NCI-H2196 treated with DMSO at 0.1 percent for 48 hours (cell line): ENCODE measurements around the gene BIN2.

ENCODE experiments used
- DNase-seq: peaks from one replicate; lab custom pipeline; 2025; ENCODE audit not compliant: unreplicated experiment; lab: John Stamatoyannopoulos, UW

The BIN2 gene

DNA sequence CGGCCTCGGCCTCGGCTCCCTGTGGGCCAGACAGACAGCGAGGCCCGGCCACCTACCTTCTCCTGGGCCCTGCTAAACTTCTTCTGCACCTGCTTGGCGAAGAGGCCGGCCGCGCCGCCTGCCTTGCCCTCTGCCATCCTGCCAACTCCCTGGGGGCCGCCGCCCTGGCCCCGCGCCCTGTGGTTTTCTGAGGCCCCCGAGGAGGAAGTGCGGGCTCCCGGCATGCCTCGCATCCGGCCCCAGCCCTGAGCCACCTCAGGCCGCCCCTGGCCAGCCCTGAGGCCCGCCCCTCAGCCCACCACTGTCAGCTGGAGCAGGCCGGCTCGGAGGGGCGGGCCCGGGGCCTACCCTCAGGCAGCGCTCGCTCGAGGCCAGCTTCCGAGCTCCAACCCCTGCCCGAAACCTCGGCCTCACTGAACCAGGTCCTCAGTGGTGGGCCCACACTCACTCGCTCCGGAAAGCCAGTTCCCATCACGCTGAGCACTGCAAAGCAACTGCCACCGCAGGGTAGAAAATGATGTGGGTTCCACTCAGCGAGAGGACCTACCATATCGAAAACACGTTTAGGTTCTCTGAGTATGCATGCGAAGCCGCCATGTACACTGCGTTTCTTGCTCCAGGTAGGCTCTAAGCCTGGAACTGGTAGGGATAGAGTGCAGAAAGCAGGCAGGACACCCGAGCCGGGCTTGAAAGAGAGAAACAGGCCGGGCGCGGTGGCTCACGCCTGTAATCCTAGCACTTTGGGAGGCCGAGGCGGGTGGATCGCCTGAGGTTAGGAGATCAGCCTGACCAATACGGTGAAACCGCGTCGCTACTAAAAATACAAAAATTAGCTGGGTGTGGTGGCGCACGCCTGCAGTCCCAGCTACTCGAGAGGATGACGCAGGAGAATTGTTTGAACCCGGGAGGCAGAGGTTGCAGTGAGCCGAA is at the start of gene BIN2:
Gene BIN2 (minus strand): TSS at position 209 of the 930 bp plus-strand sequence. CDS start 72 bp downstream, at position 137.
- no peak for DNase-seq

DNA sequence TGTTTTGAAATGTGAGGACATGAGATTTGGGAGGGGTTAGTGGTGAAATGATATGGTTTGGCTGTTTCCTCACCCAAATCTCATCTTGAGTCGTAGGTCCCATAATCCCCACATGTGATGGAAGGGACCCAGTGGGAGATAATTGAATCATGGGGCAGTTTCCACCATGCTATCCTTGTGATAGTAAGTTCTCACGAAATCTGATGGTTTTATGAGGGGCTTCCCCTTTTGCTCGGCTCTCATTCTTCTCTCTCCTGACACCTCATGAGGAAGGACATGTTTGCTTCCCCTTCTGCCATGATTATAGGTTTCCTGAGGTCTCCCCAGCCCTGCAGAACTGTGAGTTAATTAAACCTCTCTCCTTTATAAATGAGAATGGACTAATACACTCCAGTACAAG is 49.2 kb upstream of the BIN2 start:
- DNase-seq = no peak

DNA sequence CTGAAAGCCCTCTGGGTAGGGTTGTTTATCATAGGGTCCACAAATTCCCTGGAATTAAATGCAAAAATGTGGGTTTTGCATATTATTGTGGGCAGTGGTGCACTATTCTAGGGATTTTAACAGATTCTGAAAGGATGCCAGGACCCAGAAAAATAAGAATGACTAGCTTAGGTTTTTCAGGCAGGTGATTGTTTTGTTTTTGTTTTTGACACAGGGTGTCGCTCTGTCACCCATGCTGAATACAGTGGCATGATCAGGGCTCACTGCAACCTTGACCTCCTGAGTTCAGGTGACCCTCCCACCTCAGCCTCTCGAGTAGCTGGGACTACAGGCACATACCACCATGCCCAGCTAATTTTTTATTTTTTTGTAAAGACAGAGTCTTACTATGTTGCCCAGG is 48.0 kb upstream of the BIN2 start:
- no peak for DNase-seq

DNA sequence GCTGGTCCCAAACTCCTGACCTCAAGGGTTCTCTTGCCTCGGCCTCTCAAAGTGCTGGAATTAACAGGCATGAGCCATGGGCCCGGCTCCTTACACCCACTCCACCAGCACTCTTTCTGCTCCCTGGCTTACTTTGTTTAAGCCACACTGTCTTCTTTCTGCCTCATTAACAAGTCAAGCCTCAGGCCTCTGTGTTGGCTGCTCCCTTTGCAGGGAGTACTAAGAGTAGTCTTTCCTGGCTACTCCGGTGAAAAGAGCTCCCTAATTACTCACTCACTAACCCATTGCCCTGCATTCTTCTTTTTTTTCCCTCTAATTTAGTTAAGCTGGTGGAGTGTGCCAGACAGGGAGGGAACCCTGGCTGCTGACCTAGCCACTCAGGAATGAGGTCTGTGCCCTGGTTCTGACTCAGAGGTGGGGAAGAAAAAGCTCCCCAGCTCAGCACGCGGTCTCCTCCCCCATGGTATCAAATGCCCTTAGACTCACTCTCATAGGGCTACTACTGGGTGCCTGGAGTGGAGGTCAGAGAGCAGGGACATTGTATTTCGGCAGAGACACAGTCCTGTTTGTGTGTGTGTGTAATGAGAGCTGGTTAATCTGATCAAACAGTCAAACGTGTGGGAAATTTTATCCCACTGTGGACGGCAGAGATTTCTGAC is 47.5 kb upstream of the BIN2 start:
- peak; percentile 90 for DNase-seq

DNA sequence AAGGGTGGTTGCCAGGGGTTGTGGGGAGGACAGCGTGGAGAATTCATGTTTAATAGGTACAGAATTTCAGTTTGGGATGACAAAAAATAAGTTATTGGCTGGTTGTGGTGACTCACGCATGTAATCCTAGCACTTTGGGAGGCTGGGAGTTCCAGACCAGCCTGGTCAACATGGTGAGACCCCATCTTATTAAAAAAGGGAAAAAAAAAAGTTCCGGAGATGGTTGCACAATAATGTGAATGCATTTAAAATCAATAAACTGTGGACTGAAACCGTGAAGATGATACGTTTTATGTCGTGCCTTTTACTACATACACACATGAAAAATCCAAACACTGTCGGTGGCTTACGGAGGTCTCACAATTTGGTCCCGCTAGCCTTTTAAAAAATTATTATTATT is 46.7 kb upstream of the BIN2 start:
- DNase-seq = no peak

DNA sequence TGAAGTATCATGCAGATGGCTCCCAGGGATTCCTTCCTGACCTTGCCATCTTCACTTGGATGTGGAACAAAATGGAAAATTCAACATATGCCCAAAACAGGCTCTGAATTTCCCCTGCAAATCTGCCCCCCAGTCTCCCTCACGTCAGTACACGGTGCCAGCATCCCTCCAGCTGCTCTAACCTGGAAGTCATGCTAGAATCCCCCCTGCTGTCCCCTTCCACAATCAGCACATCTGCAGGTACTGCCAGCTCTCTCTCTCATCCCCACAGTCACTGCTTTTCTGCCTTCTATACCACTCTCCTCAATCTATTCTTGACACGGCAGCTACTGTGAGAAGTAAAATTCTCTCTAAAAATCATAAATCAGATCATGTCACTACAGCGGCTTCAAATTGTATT is 45.6 kb upstream of the BIN2 start:
- no peak for DNase-seq

DNA sequence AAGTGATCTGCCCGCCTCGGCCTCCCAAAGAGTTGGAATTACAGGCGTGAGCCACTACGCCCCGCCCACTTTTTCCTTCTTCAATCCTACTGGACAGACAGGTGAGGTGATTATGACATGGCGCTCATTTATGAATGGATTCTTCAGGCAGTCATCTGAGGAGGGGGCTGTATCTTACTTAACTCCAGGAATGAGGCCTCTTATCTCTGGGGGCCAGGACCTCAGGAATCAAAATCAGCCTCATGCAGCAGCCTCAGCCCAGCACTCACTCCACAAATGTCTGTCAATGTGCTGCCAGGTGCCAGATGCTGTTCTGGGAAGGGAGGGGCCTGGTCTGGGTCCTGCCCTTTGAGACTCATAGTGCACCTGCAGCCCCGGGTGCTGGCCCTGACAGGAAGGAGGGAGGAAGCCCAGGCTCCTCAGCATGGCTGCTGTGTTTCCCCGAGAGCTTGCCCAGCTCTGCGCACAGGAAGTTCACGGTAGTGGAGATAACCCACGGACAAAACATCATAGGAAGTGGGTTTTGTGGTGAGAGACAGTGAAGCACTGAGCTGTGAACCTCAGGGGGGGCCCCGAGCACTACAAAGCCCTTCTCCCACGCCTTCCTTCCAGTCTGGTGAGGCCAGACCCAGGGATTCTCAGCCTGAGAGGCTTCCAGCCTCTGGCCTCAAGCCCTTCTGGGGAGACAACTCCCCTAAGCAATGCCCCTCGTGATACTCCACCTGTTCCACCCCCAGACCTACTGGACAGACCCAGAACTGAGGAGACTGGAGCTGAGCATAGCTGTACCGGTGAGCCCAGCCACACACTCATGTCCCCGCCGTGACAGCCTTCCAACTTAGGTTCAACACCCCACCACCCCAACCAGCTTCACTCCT is 44.9 kb upstream of the BIN2 start:
- peak; percentile 72 for DNase-seq

DNA sequence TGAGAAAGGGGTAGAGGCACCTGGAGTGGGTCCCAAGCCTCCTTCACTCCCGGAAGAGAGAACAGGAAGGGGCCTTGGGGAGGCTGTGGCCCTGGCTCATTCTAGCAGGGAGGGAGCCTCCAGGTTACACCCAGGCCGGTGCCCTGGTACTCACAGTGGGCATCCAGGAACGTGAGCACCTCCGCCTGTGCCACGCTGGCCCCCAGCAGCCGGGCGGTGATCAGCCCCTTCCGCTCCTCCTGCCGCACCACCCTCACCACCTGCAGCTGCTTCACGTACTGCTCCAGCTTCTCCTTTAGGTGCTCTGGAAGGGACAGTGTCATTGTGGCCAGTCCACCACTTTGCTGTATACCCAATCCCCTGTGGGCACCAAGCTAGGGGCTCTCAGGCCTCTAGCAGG is 41.3 kb upstream of the BIN2 start:
- no peak for DNase-seq

DNA sequence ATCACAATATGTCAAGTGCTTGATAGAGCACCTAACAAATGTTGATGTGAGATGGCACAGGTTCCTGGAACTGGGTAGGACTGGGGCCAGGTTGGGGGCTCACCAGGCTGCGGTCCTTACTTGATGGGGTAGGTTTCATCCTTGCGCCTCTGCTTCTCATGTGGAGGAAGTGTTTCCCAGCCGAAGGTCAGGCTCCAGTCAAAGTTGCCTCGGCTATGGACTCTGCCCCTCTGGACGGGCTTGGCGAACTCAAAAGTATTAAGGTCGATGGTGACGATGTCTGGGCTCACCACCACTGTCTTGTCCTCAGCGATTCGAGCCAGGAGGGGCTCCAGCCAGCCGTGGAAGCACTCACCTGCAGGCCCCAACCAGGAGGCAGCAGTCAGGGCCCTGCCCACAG is 40.0 kb upstream of the BIN2 start:
- DNase-seq = no peak

DNA sequence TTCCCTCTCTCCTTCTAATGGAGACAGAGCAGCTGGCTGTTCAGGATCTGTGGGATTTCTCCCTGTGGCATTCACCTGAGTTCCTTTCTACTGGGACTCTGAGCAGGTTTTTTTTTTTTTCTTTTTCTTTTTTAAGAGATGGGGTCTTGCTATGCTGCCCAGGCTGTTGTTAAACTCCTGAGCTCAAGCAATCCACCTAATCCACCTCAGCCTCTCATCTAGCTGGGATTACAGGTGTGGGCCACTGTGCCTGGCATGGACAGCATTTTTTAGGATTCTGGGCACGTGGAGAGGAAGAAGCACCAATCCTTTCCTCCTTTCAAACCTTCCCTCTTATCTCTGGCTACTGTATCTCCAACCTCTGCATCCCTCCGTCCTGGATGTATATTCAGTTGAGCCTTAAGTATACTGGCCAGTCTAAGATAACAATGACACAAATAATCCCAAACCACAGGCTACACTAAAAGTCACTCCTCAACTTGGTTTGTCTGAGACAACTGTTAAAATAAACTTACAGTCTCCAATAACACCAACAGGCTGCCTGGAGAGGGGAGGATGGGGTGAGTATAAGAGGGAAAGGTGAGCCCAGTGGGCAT is 38.9 kb upstream of the BIN2 start:
- no peak for DNase-seq

DNA sequence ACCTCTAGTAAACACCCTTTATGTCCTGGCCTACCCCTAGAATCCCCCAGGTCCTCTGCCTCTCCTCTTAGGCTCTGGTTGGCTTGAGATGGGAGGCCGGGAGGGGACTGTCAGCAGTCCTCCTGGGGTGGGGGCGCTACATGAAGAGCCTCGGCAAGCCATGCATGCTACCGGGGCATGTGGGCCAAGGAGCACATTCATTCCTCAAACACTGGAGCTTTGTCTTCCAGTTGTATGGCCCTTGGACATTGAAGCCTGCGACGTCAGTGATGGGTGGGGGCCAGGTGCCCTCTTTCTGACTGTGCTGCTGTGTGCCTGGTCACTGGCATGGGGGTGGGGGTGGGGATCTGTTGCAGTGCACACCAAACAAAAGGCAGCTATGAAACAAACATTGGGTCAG is 38.3 kb upstream of the BIN2 start:
- no peak for DNase-seq

DNA sequence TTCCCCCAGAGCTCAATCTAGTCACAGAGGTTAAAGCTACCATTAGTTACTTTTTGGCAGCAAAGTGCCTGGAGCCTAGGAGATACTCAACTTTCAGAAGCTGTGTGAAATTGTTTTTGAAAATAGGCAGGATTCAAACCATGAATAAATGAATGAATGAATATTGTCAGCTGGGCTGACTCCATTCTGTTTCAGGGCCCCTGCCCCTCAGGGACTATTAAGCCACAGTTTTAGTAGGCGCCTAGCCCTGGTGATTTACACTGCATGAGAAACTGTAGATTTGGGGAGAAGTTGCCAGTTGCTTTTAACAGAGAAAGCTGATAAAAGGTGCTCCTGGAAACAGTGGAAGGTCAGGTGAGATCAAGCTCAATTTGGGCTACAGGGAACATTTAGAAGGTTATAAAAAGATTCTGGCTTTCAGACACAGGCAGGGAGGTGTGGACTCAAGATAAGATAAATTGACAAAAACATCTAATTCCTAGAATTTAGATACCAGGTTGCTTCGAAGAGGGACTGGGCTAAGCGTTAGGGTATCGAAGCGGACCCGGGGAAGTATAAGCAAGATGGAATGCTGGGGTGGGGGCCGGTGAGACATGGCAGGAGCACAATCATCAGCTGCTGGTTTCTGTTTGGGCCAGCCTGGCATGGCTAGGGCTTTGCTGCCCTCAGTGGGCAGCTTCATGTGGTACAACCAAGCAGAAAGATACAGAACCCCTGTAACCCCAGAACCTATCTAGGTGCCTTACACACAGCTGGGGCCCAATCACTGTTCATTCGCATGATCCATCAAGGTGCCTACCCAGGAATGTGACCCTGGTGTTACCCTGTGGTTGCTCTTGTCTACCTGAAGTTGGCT is 37.4 kb upstream of the BIN2 start:
- DNase-seq = no peak

DNA sequence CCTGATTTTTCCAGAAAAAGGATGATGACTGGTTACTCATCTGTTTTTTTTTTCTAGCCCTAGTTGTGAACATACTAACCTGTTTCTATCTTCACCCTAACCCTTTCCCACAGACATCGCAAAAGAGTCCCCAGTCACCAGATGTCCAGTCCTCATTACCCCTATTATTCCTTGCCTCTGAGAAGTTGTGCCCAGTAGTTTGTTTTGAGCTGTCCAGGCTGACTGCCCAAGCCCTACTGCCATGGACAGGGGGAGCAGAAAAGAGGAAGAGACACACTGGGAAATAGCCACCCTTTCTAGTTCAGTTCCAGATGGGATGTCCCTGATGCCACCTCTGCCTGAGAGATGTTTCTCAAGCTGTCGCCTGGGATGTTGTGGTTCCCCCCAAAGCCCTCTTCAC is 36.3 kb upstream of the BIN2 start:
- no peak for DNase-seq

DNA sequence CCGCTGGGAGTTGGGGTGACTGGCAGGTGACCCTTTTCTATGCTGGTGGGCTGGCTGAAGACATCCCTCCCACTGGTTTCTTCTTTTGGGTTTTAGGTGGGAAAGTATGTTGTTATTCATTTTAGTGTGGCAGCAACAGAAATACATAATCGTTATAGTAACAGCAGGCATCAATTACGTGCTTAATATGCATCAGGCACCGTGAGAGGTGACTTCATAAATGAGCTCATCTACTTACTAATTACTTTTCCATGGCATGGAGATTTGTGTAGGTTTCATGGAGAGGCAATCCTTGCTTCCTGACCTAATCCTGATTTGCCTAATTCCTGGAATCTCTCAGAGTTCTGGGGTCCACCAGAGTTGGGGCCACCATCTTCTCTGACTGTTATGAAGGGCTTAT is 35.9 kb upstream of the BIN2 start:
- no peak for DNase-seq

DNA sequence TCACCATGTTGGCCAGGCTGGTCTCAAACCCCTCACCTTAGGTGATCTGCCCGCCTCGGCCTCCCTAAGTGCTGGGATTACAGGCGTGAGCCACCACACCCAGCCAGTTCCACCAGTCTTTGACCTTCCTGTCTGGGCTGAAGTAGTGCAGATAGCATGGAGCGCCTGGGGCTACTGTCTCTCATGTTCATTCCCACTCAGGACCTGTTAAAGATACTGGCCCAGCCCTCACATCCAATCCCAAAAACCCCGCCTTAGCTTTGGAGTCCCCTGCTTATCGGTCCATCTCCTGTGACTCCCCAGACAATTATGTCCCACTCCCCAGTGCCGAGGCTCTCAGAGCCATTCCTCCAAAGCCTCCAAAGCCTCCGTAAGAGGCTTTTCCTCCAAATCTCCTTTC is 34.5 kb upstream of the BIN2 start:
- no peak for DNase-seq

DNA sequence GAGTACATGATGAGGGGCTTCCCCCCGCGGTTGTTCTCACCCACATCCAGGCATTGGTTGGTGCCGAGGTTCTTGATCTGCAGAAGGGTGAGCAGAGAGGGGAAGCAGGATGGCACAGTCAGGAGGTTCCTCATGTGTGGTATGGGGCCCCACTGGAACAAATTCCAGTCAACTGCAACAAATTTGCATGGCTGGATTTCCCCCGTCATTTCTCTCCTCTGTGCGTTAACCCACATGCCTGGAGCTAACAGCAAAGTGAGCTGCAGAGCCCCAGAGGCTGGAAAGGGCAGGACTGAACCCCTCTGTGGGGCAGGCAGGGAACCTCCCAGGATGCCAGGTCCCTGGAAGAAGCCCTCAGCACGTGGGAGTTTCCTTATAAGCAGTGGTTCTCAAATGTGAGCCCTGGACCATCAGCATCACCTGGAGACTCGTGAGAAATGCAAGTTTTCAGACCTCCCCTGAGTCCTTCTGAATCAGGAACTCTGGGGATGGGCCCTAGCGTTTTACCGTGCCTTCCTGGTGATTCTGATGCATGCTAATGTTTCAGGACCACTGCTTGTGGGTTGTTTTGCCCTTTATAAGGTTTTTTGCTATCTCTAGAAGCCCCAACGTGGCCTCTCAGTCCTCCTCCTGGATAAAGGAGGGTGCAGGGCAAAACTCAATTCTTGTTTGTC is 33.5 kb upstream of the BIN2 start:
- DNase-seq = no peak

DNA sequence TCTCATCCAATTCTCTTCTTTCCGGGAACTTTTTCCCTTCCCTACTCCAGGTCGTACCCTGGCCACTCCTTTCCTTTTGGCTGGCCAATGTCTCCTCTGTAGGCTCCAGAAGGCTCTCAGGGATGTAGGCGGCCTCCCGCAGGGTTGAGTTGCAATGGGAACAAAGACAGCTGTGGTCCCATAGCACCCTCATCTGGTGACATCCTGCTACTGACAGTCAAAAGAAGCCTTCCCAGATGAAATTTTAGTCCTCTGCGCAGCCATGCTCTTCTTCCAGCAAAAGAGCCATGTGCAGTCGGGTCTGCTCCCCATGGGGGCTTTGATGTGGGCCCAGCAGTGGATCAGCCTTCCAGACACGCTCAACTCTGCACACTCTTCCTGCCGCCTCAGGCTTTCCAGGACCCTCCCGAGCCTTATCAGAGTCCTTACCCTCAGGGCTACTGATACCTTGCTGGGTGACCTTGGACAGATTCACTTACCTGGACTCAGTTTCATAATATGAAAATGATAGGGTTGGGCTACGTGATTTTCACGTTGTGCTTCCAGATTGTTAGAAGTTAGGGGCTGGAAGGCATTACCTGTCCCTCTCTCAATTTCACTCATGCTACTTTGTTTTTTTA is 28.0 kb upstream of the BIN2 start:
- peak; percentile 38 for DNase-seq

DNA sequence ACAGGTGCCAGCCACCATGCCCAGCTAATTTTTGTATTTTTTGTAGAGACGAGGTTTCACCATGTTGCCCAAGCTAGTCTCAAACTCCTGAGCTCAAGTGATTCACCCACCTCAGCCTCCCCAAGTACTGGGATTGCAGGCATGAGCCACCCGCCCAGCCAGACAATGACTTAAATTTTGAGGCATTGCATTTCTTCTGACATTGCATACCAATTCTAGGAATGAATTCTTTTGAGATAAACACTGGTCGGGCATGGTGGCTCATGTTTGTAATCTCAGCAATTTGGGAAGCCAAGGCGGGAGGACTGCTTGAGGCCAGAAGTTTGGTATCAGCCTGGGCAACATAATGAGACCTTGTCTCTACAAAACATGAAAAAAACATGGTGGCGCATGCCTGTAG is 25.1 kb upstream of the BIN2 start:
- no peak for DNase-seq

DNA sequence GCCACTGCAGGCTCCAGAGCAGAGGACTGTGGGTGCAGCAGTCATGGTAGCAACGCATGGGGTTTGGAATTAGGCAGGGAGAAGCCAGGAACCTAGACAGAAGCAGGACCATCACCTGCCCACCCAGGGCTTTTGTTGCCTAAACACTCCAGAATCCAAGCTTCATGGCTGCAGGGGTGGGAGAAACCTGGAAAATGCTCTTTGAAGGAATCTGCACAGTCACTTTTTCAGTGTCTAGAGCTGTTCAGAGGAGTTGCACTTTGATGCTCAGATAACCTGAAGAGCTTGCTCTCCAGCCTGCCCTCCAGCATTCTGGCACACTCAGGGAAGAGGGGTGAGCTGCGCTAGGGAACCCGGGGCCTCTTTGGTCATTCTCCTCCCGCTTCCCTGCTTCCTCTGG is 24.1 kb upstream of the BIN2 start:
- no peak for DNase-seq
